WTC11 (cell line): ENCODE data around the gene ZMYND8. TPM values are rescaled to one million over a fixed set of nuclear protein-coding genes. Genes with fewer than 3 reads are reported as not detected.

ENCODE experiments used
- ATAC-seq: fragments of 200-7000 bp; cut with Tn5 transposase; 2 replicates; pipeline ENCODE4 v1.10.0; 2021; ENCODE audit warnings: mild to moderate bottlenecking, moderate library complexity
- CTCF ChIA-PET: fragments of 300-600 bp; sonication (Branson Sonifier 250); formaldehyde crosslinking; loops from one replicate; lab custom pipeline; 2021; ENCODE audit warnings: antibody characterized with exemption; lab: Charles Lee
- POLR2A ChIA-PET: fragments of 350-600 bp; sonication (Branson Sonifier 250); formaldehyde crosslinking; loops from one replicate; lab custom pipeline; 2021; ENCODE audit warnings: antibody characterized with exemption; lab: Charles Lee
- DNase-seq: peaks from one replicate; pipeline ENCODE4 v3.0.0; 2021; ENCODE audit warnings: low spot score
- H3K27ac Mint-ChIP-seq: 2 replicates; pipeline ENCODE4 v1.8.0; 2021; ENCODE audit warnings: mixed read lengths
- H3K27me3 Mint-ChIP-seq: 2 replicates; pipeline ENCODE4 v1.8.0; 2021; ENCODE audit warnings: low read depth, mild to moderate bottlenecking, moderate library complexity, mixed read lengths
- H3K36me3 Mint-ChIP-seq: 2 replicates; pipeline ENCODE4 v1.8.0; 2021; ENCODE audit warnings: mixed read lengths
- H3K4me1 Mint-ChIP-seq: 2 replicates; pipeline ENCODE4 v1.8.0; 2022; ENCODE audit warnings: mixed read lengths
- H3K4me3 Mint-ChIP-seq: 2 replicates; pipeline ENCODE4 v1.8.0; 2021; ENCODE audit warnings: mild to moderate bottlenecking, moderate library complexity, mixed read lengths
- H3K9me3 Mint-ChIP-seq: 2 replicates; pipeline ENCODE4 v1.8.0; 2021; ENCODE audit warnings: mixed read lengths
- CBFB ChIP-seq: sonication (generic); formaldehyde crosslinking; IDR thresholded peaks from 2 replicates; pipeline ENCODE4 v1.8.1; 2022; ENCODE audit warnings: mild to moderate bottlenecking, low read depth, missing genetic modification reagents
- CREB1 ChIP-seq: sonication (generic); formaldehyde crosslinking; IDR thresholded peaks from 2 replicates; pipeline ENCODE4 v1.8.0; 2023; ENCODE audit warnings: mild to moderate bottlenecking, missing genetic modification reagents
- CREM ChIP-seq: sonication (generic); formaldehyde crosslinking; IDR thresholded peaks from 2 replicates; pipeline ENCODE4 v1.8.1; 2022; ENCODE audit warnings: mild to moderate bottlenecking, missing genetic modification reagents, moderate library complexity
- EMX1 ChIP-seq: fragments of 250-450 bp; sonication (Bioruptor Pico); IDR thresholded peaks from 2 replicates; pipeline ENCODE4 v1.8.0; 2021; ENCODE audit warnings: mild to moderate bottlenecking
- ETV6 ChIP-seq: sonication (generic); formaldehyde crosslinking; IDR thresholded peaks from 2 replicates; pipeline ENCODE4 v1.8.1; 2022; ENCODE audit warnings: mild to moderate bottlenecking, missing genetic modification reagents
- FOXJ3 ChIP-seq: sonication (generic); formaldehyde crosslinking; IDR thresholded peaks from 2 replicates; pipeline ENCODE4 v1.9.0; 2021; ENCODE audit warnings: missing genetic modification reagents, mild to moderate bottlenecking, borderline replicate concordance
- FOXK1 ChIP-seq: sonication (generic); formaldehyde crosslinking; IDR thresholded peaks from 2 replicates; pipeline ENCODE4 v1.8.0; 2022; ENCODE audit warnings: mild to moderate bottlenecking, moderate library complexity, missing genetic modification reagents
- GABPB1 ChIP-seq: sonication (generic); formaldehyde crosslinking; IDR thresholded peaks from 2 replicates; pipeline ENCODE4 v1.8.1; 2023; ENCODE audit warnings: mild to moderate bottlenecking, missing genetic modification reagents
- GRHL2 ChIP-seq: fragments of 250-450 bp; sonication (Bioruptor Pico); IDR thresholded peaks from 2 replicates; pipeline ENCODE4 v1.8.0; 2022; ENCODE audit warnings: mild to moderate bottlenecking, moderate library complexity; ENCODE audit not compliant: insufficient replicate concordance, severe bottlenecking
- GTF2I ChIP-seq: fragments of 250-450 bp; sonication (Bioruptor Pico); conservative IDR thresholded peaks from 2 replicates; pipeline ENCODE4 v1.4.0; 2021; ENCODE audit warnings: mild to moderate bottlenecking
- HMGXB4 ChIP-seq: sonication (generic); formaldehyde crosslinking; IDR thresholded peaks from 2 replicates; pipeline ENCODE4 v1.8.1; 2023; ENCODE audit warnings: mild to moderate bottlenecking, moderate library complexity, missing genetic modification reagents
- IRF2 ChIP-seq: sonication (generic); formaldehyde crosslinking; IDR thresholded peaks from 2 replicates; pipeline ENCODE4 v1.8.0; 2022; ENCODE audit warnings: low read depth, missing genetic modification reagents, borderline replicate concordance
- JAZF1 ChIP-seq: fragments of 250-450 bp; sonication (Bioruptor Pico); IDR thresholded peaks from 2 replicates; pipeline ENCODE4 v1.9.0; 2021; ENCODE audit warnings: moderate library complexity, mild to moderate bottlenecking, inconsistent platforms
- MLX ChIP-seq: sonication (generic); formaldehyde crosslinking; IDR thresholded peaks from 2 replicates; pipeline ENCODE4 v1.8.1; 2023; ENCODE audit warnings: mild to moderate bottlenecking, missing genetic modification reagents, moderate library complexity
- NFATC4 ChIP-seq: fragments of 250-450 bp; sonication (Bioruptor Pico); IDR thresholded peaks from 2 replicates; pipeline ENCODE4 v1.9.0; 2021; ENCODE audit warnings: mild to moderate bottlenecking
- NR2C2 ChIP-seq: sonication (generic); formaldehyde crosslinking; IDR thresholded peaks from 2 replicates; pipeline ENCODE4 v1.8.0; 2022; ENCODE audit warnings: mild to moderate bottlenecking, missing genetic modification reagents
- PREB ChIP-seq: sonication (generic); formaldehyde crosslinking; IDR thresholded peaks from 2 replicates; pipeline ENCODE4 v1.8.1; 2022; ENCODE audit warnings: mild to moderate bottlenecking, missing genetic modification reagents, moderate library complexity, borderline replicate concordance
- SOX15 ChIP-seq: fragments of 250-450 bp; sonication (Bioruptor Pico); IDR thresholded peaks from 2 replicates; pipeline ENCODE4 v1.9.0; 2021; ENCODE audit warnings: mild to moderate bottlenecking
- TCF7 ChIP-seq: sonication (generic); formaldehyde crosslinking; IDR thresholded peaks from 2 replicates; pipeline ENCODE4 v1.8.0; 2022; ENCODE audit warnings: mild to moderate bottlenecking, low read depth, missing genetic modification reagents, moderate library complexity
- TP53 ChIP-seq: sonication (generic); formaldehyde crosslinking; IDR thresholded peaks from 2 replicates; pipeline ENCODE4 v1.8.1; 2023; ENCODE audit warnings: mild to moderate bottlenecking, missing genetic modification reagents
- ZNF396 ChIP-seq: fragments of 250-450 bp; sonication (Bioruptor Pico); IDR thresholded peaks from 2 replicates; pipeline ENCODE4 v1.8.0; 2021; ENCODE audit warnings: mild to moderate bottlenecking, moderate library complexity, borderline replicate concordance
- total RNA-seq: library from RNA; stranded (reverse); gene quantifications from 3 replicates; pipeline ENCODE4 v1.2.3, GENCODE V29; 2021
- TF ChIP-seq, protein P1 (sequence below): sonication (generic); formaldehyde crosslinking; IDR thresholded peaks from 2 replicates; pipeline ENCODE4 v1.8.1; 2023; ENCODE audit warnings: mild to moderate bottlenecking, missing genetic modification reagents
- TF ChIP-seq, protein P2 (sequence below): sonication (generic); formaldehyde crosslinking; conservative IDR thresholded peaks from 2 replicates; pipeline ENCODE4 v1.8.1; 2022; ENCODE audit warnings: mild to moderate bottlenecking, missing genetic modification reagents
- TF ChIP-seq, protein P3 (sequence below): sonication (generic); formaldehyde crosslinking; conservative IDR thresholded peaks from 2 replicates; pipeline ENCODE4 v1.8.1; 2023; ENCODE audit warnings: mild to moderate bottlenecking, low read depth, missing genetic modification reagents, moderate library complexity
- TF ChIP-seq, protein P4 (sequence below): fragments of 250-450 bp; sonication (Bioruptor Pico); conservative IDR thresholded peaks from 2 replicates; pipeline ENCODE4 v1.9.0; 2021; ENCODE audit warnings: mild to moderate bottlenecking

The ZMYND8 gene
- total RNA-seq, 1 experiment from 2014 or later, result 114 TPM

GRCh38 chr20:47317127-47317895, 39.2 kb downstream of the ZMYND8 start (continued):
- TF ChIP-seq, protein P1, sequence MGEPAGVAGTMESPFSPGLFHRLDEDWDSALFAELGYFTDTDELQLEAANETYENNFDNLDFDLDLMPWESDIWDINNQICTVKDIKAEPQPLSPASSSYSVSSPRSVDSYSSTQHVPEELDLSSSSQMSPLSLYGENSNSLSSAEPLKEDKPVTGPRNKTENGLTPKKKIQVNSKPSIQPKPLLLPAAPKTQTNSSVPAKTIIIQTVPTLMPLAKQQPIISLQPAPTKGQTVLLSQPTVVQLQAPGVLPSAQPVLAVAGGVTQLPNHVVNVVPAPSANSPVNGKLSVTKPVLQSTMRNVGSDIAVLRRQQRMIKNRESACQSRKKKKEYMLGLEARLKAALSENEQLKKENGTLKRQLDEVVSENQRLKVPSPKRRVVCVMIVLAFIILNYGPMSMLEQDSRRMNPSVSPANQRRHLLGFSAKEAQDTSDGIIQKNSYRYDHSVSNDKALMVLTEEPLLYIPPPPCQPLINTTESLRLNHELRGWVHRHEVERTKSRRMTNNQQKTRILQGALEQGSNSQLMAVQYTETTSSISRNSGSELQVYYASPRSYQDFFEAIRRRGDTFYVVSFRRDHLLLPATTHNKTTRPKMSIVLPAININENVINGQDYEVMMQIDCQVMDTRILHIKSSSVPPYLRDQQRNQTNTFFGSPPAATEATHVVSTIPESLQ (CRISPR knock-in tag), result no peak
- TF ChIP-seq, protein P2, sequence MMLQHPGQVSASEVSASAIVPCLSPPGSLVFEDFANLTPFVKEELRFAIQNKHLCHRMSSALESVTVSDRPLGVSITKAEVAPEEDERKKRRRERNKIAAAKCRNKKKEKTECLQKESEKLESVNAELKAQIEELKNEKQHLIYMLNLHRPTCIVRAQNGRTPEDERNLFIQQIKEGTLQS (CRISPR knock-in tag), result no peak
- TF ChIP-seq NR2C2 (no peak), JAZF1 (CRISPR knock-in tag) (no peak), EMX1 (CRISPR knock-in tag) (no peak), FOXK1 (CRISPR knock-in tag) (no peak), FOXJ3 (CRISPR knock-in tag) (no peak), SOX15 (no peak), CREM (CRISPR knock-in tag) (0 out of 2 replicates have a peak, but pooled peaks have one; percentile 16), GRHL2 (CRISPR knock-in tag) (no peak), TP53 (CRISPR knock-in tag) (no peak), NFATC4 (no peak), ETV6 (CRISPR knock-in tag) (no peak; the same call in 1 of the 2 replicates)
- TF ChIP-seq, protein P3, sequence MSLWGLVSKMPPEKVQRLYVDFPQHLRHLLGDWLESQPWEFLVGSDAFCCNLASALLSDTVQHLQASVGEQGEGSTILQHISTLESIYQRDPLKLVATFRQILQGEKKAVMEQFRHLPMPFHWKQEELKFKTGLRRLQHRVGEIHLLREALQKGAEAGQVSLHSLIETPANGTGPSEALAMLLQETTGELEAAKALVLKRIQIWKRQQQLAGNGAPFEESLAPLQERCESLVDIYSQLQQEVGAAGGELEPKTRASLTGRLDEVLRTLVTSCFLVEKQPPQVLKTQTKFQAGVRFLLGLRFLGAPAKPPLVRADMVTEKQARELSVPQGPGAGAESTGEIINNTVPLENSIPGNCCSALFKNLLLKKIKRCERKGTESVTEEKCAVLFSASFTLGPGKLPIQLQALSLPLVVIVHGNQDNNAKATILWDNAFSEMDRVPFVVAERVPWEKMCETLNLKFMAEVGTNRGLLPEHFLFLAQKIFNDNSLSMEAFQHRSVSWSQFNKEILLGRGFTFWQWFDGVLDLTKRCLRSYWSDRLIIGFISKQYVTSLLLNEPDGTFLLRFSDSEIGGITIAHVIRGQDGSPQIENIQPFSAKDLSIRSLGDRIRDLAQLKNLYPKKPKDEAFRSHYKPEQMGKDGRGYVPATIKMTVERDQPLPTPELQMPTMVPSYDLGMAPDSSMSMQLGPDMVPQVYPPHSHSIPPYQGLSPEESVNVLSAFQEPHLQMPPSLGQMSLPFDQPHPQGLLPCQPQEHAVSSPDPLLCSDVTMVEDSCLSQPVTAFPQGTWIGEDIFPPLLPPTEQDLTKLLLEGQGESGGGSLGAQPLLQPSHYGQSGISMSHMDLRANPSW (CRISPR knock-in tag), result no peak
- TF ChIP-seq, protein P4, sequence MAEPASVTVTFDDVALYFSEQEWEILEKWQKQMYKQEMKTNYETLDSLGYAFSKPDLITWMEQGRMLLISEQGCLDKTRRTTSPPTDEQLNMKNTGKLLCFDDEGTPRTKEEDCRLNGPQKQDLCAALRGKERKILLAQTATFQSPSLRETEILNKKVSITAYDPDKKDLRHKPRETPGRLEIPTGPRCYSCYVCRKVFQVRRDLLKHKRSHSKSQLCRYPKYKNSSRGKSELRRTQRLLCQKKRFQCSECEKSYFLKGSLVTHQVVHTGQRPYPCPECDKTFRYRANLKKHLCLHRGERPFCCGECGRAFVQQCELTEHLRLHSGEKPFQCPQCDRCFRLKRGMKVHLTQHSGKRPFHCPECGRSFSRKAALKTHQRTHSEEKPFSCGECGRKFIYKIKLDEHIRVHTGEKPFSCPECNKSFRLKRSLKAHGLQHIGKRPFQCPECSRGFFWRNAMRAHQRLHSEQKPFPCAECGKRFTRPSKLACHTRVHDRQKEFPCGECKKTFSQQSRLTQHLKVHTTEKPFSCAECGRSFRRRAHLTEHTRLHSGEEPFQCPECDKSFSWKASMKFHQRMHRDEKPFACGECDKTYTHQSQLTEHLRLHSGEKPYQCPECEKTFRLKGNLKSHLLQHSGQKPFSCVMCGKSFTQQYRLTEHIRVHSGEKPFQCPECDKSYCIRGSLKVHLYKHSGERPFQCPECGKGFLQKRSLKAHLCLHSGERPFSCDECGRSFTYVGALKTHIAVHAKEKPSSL (CRISPR knock-in tag), result no peak

- no peak for DNase-seq
- Mint-ChIP-seq H3K36me3 (peaks cover 11% of the 10 kb centered on the region), H3K4me3 (no peak overlapping the region), H3K9me3 (no peaks in the 10 kb centered on the region), H3K27me3 (no peaks in the 10 kb centered on the region), H3K27ac (peak overlapping the region; percentile 100), H3K4me1 (peaks cover 89% of the 10 kb centered on the region)
- no peak for ATAC-seq
- POLR2A ChIA-PET, result interaction anchor here (0.9 to 8.2 kb wide), 5 partner anchors 11 to 67 kb away, joined by 4 to 140 read pairs (median 8); partner anchors contain the start of gene ZMYND8
- CTCF ChIA-PET, result interaction anchor here (0.6 to 2.9 kb wide), 7 partner anchors 12 to 67 kb away, joined by 3 to 15 read pairs (median 7); partner anchors contain the start of gene ZMYND8
- TF ChIP-seq CBFB (CRISPR knock-in tag) (no peak), CREB1 (CRISPR knock-in tag) (no peak), MLX (CRISPR knock-in tag) (no peak), HMGXB4 (CRISPR knock-in tag) (no peak), ZNF396 (no peak), TCF7 (CRISPR knock-in tag) (no peak), GTF2I (no peak), PREB (CRISPR knock-in tag) (no peak), GABPB1 (CRISPR knock-in tag) (no peak), FOXK1 (CRISPR knock-in tag) (no peak), IRF2 (CRISPR knock-in tag) (no peak)
Measured at GRCh38 chr20:47316776-47317126, 39.7 kb downstream of the ZMYND8 start.
